ENCODE measurements around the gene RBMS3.

RBMS3 gene

DNA sequence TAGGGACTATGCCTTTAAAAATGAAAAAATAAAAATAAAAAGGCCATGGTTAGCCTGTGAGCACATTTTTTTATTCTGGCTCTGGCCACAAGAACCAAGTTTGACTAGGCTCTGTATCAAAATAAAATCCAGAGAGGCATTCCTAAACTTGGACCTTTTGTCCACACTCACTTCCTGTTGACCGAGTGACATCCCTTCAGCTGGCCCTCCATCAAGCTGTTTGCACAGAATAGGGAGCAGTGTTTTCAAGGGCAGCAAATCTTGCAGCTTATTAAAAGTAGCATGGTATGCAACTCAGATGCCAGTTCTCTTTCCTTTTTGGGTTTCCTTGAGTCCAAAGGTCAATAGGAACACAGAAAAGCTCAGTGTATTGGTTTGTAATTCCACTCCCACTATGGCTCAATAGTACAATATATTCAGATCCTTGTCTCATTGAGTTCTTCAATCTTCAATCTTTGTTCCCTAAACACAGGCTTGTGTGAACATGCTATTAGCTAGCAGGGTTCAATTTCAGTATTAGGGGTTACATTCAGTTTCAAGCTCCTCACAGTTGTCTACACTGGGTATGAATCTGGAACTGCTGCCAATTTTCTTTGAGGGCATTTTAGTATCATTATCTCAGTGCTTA is 244.5 kb downstream of the RBMS3 start:
- no peak overlapping the region for H3K9ac ChIP-seq (ENCODE audit: low read depth, low read length)
- H3K36me3 ChIP-seq (ENCODE audit: insufficient read depth, low read depth, low read length) = no peaks in the 10 kb centered on the region
- H3K4me1 ChIP-seq (ENCODE audit: insufficient read depth, low read length) = no peaks in the 10 kb centered on the region
- H3K27me3 ChIP-seq (ENCODE audit: insufficient read depth, low read length) = no peaks in the 10 kb centered on the region
- H3K4me3 ChIP-seq (ENCODE audit: low read length) = no peak overlapping the region
- H3K9me3 ChIP-seq (ENCODE audit: insufficient read depth, low read depth, low read length) = no peaks in the 10 kb centered on the region
- no peak overlapping the region for H3K27ac ChIP-seq (ENCODE audit: low read length)

DNA sequence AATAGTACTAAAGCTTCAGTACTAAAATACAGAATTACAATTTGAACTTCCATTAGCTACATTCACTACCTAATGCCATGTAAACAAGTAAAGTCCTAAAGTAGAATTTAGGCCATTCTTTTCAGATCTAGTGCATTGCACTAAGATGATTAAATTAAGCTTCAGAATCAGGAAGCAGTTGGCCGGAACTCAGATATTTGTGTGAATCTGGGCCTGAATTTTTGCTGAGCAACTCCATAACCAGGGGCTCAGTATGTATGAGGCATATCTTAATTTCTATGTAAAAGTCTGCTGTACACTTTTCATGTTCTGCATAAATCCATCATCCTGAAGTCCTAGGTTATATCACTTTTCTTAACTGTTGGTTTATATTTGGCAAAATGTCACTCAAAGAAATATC is 246.4 kb downstream of the RBMS3 start:
- Histone ChIP-seq H3K9me3 (ENCODE audit: insufficient read depth, low read depth, low read length) (no peaks in the 10 kb centered on the region), H3K4me3 (ENCODE audit: low read length) (no peak overlapping the region), H3K27ac (ENCODE audit: low read length) (no peak overlapping the region), H3K27me3 (ENCODE audit: insufficient read depth, low read length) (no peaks in the 10 kb centered on the region), H3K36me3 (ENCODE audit: insufficient read depth, low read depth, low read length) (no peaks in the 10 kb centered on the region), H3K4me1 (ENCODE audit: insufficient read depth, low read length) (no peaks in the 10 kb centered on the region), H3K9ac (ENCODE audit: low read depth, low read length) (no peak overlapping the region)

DNA sequence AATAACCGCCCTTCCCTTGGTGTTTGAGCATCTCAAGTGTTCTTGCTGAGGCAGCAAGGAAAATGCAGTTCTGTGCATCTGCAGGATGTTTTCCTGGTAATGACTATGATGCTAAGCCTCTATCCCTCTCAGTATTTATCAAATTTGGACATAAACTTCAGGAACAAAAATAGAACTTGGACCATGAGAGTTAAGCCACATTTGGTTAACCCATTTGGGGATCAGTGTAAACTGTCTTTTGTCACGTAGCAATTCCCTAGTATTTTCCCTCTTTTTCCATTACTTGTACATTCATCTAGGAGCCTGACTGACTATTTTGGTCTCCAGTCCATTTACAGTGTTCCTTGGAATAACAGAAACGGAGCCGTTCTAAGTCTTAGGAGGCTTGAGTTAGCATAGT is 250.8 kb downstream of the RBMS3 start:
- H3K4me3 ChIP-seq (ENCODE audit: low read length) = no peak overlapping the region
- no peaks in the 10 kb centered on the region for H3K9me3 ChIP-seq (ENCODE audit: insufficient read depth, low read depth, low read length)
- H3K27ac ChIP-seq (ENCODE audit: low read length) = no peak overlapping the region
- no peak overlapping the region for H3K9ac ChIP-seq (ENCODE audit: low read depth, low read length)
- no peaks in the 10 kb centered on the region for H3K27me3 ChIP-seq (ENCODE audit: insufficient read depth, low read length)
- H3K4me1 ChIP-seq (ENCODE audit: insufficient read depth, low read length) = no peaks in the 10 kb centered on the region
- no peaks in the 10 kb centered on the region for H3K36me3 ChIP-seq (ENCODE audit: insufficient read depth, low read depth, low read length)

DNA sequence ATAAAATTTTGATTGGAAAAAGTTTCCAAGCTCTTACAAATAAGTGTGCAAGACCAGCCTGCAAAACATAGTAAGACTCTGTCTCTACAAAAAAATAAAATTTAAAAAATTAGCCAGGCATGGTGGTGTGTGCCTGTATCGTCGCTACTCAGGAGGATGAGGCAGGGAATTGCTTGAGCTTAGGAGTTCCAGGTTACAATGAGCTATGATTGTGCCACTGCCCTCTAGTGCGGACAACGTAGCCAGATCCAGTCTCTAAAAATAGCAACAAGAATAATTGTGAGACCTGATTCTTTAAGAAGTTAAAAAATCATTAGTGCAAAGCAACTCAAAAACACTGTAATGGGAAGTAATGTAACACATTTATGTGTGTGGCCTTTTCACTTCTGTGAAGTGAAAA is 251.6 kb downstream of the RBMS3 start:
- Histone ChIP-seq H3K4me3 (ENCODE audit: low read length) (no peak overlapping the region), H3K36me3 (ENCODE audit: insufficient read depth, low read depth, low read length) (no peaks in the 10 kb centered on the region), H3K9ac (ENCODE audit: low read depth, low read length) (no peak overlapping the region), H3K27ac (ENCODE audit: low read length) (no peak overlapping the region), H3K4me1 (ENCODE audit: insufficient read depth, low read length) (no peaks in the 10 kb centered on the region), H3K9me3 (ENCODE audit: insufficient read depth, low read depth, low read length) (no peaks in the 10 kb centered on the region), H3K27me3 (ENCODE audit: insufficient read depth, low read length) (no peaks in the 10 kb centered on the region)

DNA sequence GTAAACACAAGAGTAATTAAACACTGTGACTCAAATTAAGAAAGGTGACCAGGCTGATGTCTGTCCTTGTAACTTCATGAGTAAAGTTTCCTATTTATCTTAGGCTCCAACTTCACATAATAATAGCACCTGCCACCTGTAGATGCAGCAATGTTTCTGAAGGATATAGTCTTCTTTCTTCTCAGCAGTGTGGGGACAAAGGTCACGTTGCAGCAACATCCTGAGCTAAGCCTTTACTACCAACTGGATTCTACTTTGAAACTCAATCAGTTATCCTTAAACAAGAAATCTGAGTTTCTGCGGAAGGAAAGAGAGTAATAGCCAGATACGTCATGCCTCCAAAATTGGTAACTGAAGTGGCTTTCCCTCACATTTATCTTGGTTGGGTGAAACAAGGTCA is 253.1 kb downstream of the RBMS3 start:
- Histone ChIP-seq H3K36me3 (ENCODE audit: insufficient read depth, low read depth, low read length) (no peaks in the 10 kb centered on the region), H3K4me1 (ENCODE audit: insufficient read depth, low read length) (no peaks in the 10 kb centered on the region), H3K27me3 (ENCODE audit: insufficient read depth, low read length) (no peaks in the 10 kb centered on the region), H3K4me3 (ENCODE audit: low read length) (no peak overlapping the region), H3K9ac (ENCODE audit: low read depth, low read length) (no peak overlapping the region), H3K9me3 (ENCODE audit: insufficient read depth, low read depth, low read length) (no peaks in the 10 kb centered on the region), H3K27ac (ENCODE audit: low read length) (no peak overlapping the region)

DNA sequence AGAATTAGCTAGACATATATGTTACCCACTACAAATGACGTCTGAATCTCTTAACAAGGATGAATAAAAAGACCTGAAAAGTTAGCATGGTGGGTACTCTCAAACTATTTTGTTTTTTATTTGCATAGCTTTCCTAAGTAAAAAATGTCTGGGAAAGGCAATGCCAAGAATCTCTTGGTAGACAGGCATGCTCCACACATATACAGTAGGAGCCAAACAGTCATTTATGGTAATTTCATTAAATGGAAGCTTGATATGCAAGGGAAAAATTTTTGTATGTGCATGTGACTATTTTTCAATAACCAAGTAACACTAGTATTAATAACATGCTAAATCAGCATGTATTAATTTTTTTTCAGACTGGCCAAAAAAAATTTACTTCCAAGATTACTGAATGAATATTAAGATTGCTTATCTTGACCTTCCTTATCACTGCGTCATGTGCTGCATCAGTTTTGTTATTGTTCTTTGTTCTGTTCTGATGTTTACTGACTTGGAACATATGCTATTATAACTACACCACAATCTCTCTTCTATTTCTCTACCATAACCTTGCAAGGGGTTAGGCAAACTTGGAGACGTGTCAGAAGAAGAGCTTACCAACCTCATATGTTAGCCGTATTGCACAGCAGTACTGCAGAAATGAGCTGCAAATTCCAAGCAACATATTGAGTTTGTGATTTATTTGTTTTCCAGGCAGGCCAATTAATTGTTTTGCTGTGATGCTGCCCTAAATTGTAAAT is 255.3 kb downstream of the RBMS3 start:
- Histone ChIP-seq H3K4me3 (ENCODE audit: low read length) (no peak overlapping the region), H3K27me3 (ENCODE audit: insufficient read depth, low read length) (no peaks in the 10 kb centered on the region)

DNA sequence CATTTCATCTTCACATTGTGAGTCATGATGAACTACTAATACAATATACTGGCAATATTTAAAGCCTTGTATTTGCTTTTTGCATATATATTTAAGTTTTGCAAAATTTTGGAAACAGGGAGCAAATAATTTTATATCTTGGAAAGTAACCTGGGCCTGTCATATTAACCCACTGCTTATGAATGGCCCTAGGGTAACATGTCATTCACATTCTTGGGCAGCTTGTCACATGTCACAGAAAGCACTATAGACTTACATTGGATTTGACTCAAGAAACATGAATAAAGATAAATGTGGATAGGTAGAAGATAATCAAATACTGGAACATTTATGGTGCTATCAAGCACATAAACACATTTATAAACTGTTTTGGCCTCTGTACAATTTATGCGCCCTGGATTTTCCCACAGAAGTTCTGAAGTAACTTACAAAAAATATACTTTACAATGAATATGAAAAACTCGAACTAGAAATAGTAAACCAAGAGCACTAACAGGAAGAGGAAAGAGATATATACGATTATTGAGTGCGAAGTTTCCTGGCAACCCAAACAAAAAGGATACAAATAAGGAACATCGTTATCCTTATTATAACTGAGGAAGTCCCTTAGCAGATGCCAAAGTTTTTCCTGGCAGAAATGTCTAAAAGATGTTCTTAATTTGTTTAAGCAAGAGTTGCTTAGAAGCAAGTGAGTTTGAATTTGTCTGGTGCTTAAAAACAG is 257.2 kb downstream of the RBMS3 start:
- Histone ChIP-seq H3K27me3 (ENCODE audit: insufficient read depth, low read length) (no peaks in the 10 kb centered on the region), H3K9me3 (ENCODE audit: insufficient read depth, low read depth, low read length) (no peaks in the 10 kb centered on the region), H3K36me3 (ENCODE audit: insufficient read depth, low read depth, low read length) (no peaks in the 10 kb centered on the region), H3K4me3 (ENCODE audit: low read length) (no peak overlapping the region), H3K4me1 (ENCODE audit: insufficient read depth, low read length) (no peaks in the 10 kb centered on the region), H3K27ac (ENCODE audit: low read length) (no peak overlapping the region), H3K9ac (ENCODE audit: low read depth, low read length) (no peak overlapping the region)

More for the DNA sequence above, 255.3 kb downstream of the RBMS3 start:
- Histone ChIP-seq H3K27ac (ENCODE audit: low read length) (no peak overlapping the region), H3K36me3 (ENCODE audit: insufficient read depth, low read depth, low read length) (no peaks in the 10 kb centered on the region), H3K4me1 (ENCODE audit: insufficient read depth, low read length) (no peaks in the 10 kb centered on the region), H3K9ac (ENCODE audit: low read depth, low read length) (no peak overlapping the region), H3K9me3 (ENCODE audit: insufficient read depth, low read depth, low read length) (no peaks in the 10 kb centered on the region)

DNA sequence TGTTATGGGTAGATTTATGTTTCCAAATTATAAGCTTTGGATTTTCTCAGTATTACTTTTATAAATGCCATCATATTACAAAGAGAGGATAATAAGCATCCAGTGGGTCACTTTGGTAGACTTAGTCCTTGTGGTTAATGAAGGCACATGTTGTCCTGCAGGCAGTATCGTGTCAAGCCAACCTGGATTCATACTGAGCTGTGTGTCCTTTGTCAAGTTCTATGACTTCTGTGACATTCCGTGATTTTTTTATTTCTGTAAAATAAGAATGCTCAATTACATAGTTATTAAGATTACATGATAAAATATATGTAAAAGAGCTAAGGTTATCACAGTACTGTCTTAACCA is 257.7 kb downstream of the RBMS3 start:
- Histone ChIP-seq H3K27me3 (ENCODE audit: insufficient read depth, low read length) (no peaks in the 10 kb centered on the region), H3K36me3 (ENCODE audit: insufficient read depth, low read depth, low read length) (no peaks in the 10 kb centered on the region), H3K27ac (ENCODE audit: low read length) (no peak overlapping the region), H3K4me1 (ENCODE audit: insufficient read depth, low read length) (no peaks in the 10 kb centered on the region), H3K9me3 (ENCODE audit: insufficient read depth, low read depth, low read length) (no peaks in the 10 kb centered on the region), H3K9ac (ENCODE audit: low read depth, low read length) (no peak overlapping the region), H3K4me3 (ENCODE audit: low read length) (no peak overlapping the region)

DNA sequence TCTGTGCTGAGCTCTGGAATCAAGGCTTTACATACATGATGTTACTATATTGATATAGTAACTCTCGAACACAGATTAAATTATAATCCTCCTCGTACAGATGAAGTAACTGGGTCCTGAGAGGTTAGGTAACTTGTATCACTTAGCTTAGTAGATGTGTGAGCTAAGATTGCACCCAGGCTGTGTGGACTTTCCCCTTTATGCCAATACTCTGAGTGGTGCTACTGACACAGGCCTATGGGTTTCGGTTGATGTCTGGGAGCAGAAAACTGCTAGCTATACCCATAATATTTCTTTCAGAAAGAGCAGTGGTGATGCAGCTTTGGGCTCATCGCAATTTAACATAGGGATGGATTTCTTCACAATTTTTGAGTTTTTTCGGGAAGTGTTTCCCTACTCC is 259.7 kb downstream of the RBMS3 start:
- Histone ChIP-seq H3K4me1 (ENCODE audit: insufficient read depth, low read length) (no peaks in the 10 kb centered on the region), H3K36me3 (ENCODE audit: insufficient read depth, low read depth, low read length) (no peaks in the 10 kb centered on the region), H3K9me3 (ENCODE audit: insufficient read depth, low read depth, low read length) (no peaks in the 10 kb centered on the region), H3K27ac (ENCODE audit: low read length) (no peak overlapping the region), H3K9ac (ENCODE audit: low read depth, low read length) (no peak overlapping the region), H3K4me3 (ENCODE audit: low read length) (no peak overlapping the region), H3K27me3 (ENCODE audit: insufficient read depth, low read length) (no peaks in the 10 kb centered on the region)

DNA sequence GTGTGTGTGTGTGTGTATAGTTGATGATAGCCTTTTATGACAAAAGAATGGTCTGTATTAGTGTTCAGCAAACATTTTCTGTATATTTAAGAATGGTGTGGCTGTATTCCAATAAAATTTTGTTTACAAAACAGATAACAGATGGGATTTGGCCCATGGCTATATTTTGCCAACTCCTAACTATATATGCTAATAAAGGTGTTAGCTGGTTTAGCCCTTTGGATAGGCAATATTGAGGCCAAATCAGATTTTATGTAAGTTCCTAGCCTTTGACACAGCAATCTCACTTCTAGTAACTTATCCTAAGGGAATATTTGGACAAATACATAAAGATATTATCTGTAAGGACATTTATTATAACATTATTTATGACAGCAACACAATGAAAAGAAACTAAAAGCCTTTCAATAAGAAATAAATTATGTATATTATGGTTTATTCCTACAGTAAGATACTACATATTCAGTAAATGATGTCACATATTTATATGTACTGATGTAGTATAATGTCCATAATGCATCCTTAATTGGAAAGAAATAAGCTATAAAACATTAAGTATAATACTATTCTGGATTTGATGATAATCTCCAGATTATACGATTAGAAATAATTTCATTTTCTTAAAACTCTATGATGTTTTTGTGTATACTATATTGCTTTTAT is 264.0 kb downstream of the RBMS3 start:
- Histone ChIP-seq H3K27me3 (ENCODE audit: insufficient read depth, low read length) (no peaks in the 10 kb centered on the region), H3K4me3 (ENCODE audit: low read length) (no peak overlapping the region), H3K9ac (ENCODE audit: low read depth, low read length) (no peak overlapping the region), H3K27ac (ENCODE audit: low read length) (no peak overlapping the region), H3K36me3 (ENCODE audit: insufficient read depth, low read depth, low read length) (no peaks in the 10 kb centered on the region), H3K9me3 (ENCODE audit: insufficient read depth, low read depth, low read length) (no peaks in the 10 kb centered on the region), H3K4me1 (ENCODE audit: insufficient read depth, low read length) (no peaks in the 10 kb centered on the region)

DNA sequence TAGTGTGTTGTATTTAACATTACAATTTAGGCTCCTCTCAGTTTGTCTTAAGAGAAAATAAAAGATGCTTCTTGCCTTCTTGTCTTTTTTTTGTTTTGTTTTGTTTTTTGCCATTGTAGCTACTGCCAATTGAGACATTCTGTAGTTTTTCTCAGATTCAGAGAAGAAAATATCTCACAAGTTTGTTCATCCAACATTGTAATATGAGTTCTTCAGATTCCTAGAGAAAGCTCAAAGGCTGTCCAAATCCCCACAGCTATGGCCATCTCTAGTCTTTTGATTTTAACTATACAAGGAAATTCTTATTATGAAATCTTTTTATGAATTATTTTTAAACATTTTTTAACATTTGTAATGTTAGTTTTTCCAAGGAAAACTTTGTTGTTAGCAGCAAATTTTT is 264.7 kb downstream of the RBMS3 start:
- H3K27me3 ChIP-seq (ENCODE audit: insufficient read depth, low read length) = no peaks in the 10 kb centered on the region
- no peak overlapping the region for H3K9ac ChIP-seq (ENCODE audit: low read depth, low read length)
- no peak overlapping the region for H3K4me3 ChIP-seq (ENCODE audit: low read length)
- H3K27ac ChIP-seq (ENCODE audit: low read length) = no peak overlapping the region
- no peaks in the 10 kb centered on the region for H3K4me1 ChIP-seq (ENCODE audit: insufficient read depth, low read length)
- no peaks in the 10 kb centered on the region for H3K36me3 ChIP-seq (ENCODE audit: insufficient read depth, low read depth, low read length)
- H3K9me3 ChIP-seq (ENCODE audit: insufficient read depth, low read depth, low read length) = no peaks in the 10 kb centered on the region

Data from iPS-20b (cell line).